Ovary (tissue), 3 donors: Measurements from ENCODE around the gene MYOM1.

Experiments used
- EP300 ChIP-seq: sonication (generic); formaldehyde crosslinking; IDR thresholded peaks from one replicate; pipeline ENCODE4 v1.6.1; 2017; ENCODE audit warnings: antibody characterized with exemption
- TF ChIP-seq, protein P1 (sequence below), 3 donors: fragments of 450-650 bp in 2 of 3; fragments of 200-600 bp in 1 of 3; IDR thresholded peaks; one replicate each; pipeline versions ENCODE4 v1.5.1 to v1.8.0; 2016 to 2022; ENCODE audit warnings: antibody characterized with exemption in 3 of 3, mild to moderate bottlenecking in 1 of 3
- donor health status: DM: no; HTN: no; CAD: no.

DNA sequence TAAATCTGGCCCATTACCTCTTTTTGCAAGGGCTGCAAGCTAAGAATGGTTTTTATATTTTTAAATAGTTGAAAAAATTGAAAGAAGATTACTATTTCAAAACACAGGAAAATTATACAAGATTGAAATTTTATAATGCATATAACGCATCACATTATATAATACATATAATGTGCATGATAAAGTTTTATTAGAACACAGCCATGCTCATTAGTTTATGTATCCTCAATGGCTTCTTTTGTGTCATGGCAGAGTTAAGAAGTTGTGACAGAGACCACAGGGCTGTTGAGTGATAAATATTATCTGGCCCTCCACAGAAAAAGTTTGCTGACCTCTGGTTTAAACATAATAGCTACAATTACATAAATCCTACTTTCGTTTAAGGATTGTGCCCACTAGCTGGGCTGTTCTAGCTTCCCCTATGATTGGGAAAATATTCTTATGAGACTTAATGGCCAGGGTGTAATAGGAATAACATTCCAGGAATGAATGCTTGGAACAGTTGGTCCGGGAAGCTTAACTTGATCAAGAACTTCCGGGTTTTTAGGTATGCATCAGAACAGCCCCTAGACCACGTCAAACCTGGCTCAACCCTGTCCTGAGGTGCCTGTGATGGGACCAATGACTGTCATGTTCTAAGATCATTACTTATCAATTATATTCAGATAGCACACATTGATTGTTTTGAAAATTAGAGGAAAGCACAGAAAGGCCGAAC, 108.1 kb downstream of the MYOM1 start:
- TF ChIP-seq, protein P1, sequence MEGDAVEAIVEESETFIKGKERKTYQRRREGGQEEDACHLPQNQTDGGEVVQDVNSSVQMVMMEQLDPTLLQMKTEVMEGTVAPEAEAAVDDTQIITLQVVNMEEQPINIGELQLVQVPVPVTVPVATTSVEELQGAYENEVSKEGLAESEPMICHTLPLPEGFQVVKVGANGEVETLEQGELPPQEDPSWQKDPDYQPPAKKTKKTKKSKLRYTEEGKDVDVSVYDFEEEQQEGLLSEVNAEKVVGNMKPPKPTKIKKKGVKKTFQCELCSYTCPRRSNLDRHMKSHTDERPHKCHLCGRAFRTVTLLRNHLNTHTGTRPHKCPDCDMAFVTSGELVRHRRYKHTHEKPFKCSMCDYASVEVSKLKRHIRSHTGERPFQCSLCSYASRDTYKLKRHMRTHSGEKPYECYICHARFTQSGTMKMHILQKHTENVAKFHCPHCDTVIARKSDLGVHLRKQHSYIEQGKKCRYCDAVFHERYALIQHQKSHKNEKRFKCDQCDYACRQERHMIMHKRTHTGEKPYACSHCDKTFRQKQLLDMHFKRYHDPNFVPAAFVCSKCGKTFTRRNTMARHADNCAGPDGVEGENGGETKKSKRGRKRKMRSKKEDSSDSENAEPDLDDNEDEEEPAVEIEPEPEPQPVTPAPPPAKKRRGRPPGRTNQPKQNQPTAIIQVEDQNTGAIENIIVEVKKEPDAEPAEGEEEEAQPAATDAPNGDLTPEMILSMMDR (IDR thresholded peaks at IDR 0.05), result no peak
- no peak for TF ChIP-seq EP300
